ENCODE data around the gene PTPRU. TPM values are rescaled to one million over a fixed set of nuclear protein-coding genes. Genes with fewer than 3 reads are reported as not detected.

PTPRU gene
- polyA plus RNA-seq, 2 of the 4 experiments (the other 2 are of a cell fraction), result 5.7 to 6.1 TPM

GRCh38 chr1:29278124-29278523 is 41.8 kb downstream of the PTPRU start:
- Histone ChIP-seq H3K27ac (no peak overlapping the region), H3K4me1 (peaks cover 20% of the 10 kb centered on the region; the same call in 1 of the 3 replicates), H3K4me3 (no peak overlapping the region), H3K4me2 (no peak overlapping the region), H3K9me3 (no peaks in the 10 kb centered on the region)
- FAIRE-seq (no peak), ATAC-seq (no peak), DNase-seq (ENCODE audit: low read depth in 1 of 2, low spot score in 1 of 2) (no peak)
- WGBS (ENCODE audit: missing lambda C conversion rate), result 99% methylated on average over 3 of the region's 3 CpGs
- CTCF ChIA-PET, result no interaction called here
- no peak for TF ChIP-seq JUN (IDR thresholded peaks at IDR 0.05)
- TF ChIP-seq EP300 (IDR thresholded peaks at IDR 0.05), result no peak
- no peak for TF ChIP-seq ATOH8 (CRISPR knock-in tag; IDR thresholded peaks at IDR 0.05; ENCODE audit: low read depth)
- TF ChIP-seq TFCP2L1 (CRISPR knock-in tag; IDR thresholded peaks at IDR 0.05), result no peak
- no peak for TF ChIP-seq MYC (IDR thresholded peaks at IDR 0.05; ENCODE audit: borderline replicate concordance, low read length)
- TF ChIP-seq PHF8 (IDR thresholded peaks at IDR 0.05; ENCODE audit: borderline replicate concordance, low read depth), result no peak
- TF ChIP-seq MAZ (IDR thresholded peaks at IDR 0.05; ENCODE audit: borderline replicate concordance, low read depth, low read length), result no peak
- TF ChIP-seq POLR2A (IDR thresholded peaks at IDR 0.05; ENCODE audit: low read length), result no peak
- TF ChIP-seq, protein P1, sequence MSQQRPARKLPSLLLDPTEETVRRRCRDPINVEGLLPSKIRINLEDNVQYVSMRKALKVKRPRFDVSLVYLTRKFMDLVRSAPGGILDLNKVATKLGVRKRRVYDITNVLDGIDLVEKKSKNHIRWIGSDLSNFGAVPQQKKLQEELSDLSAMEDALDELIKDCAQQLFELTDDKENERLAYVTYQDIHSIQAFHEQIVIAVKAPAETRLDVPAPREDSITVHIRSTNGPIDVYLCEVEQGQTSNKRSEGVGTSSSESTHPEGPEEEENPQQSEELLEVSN (IDR thresholded peaks at IDR 0.05; ENCODE audit: borderline replicate concordance, low read depth), result no peak
- TF ChIP-seq RNF2 (IDR thresholded peaks at IDR 0.05; ENCODE audit: borderline replicate concordance, low read depth), result no peak
- TF ChIP-seq CBX2 (IDR thresholded peaks at IDR 0.05; ENCODE audit: borderline replicate concordance, low read depth), result no peak
- TF ChIP-seq, protein P2, sequence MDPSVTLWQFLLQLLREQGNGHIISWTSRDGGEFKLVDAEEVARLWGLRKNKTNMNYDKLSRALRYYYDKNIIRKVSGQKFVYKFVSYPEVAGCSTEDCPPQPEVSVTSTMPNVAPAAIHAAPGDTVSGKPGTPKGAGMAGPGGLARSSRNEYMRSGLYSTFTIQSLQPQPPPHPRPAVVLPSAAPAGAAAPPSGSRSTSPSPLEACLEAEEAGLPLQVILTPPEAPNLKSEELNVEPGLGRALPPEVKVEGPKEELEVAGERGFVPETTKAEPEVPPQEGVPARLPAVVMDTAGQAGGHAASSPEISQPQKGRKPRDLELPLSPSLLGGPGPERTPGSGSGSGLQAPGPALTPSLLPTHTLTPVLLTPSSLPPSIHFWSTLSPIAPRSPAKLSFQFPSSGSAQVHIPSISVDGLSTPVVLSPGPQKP (IDR thresholded peaks at IDR 0.05; ENCODE audit: low read depth, low read length), result no peak
- POLR2A ChIA-PET, result no interaction called here

- CTCF ChIA-PET, result interaction anchor here (1.6 kb wide), 1 partner anchor 9 kb away, joined by 3 read pairs; no protein-coding TSS in a partner anchor
- peaks cover 22% of the 10 kb centered on the region; the same call in 1 of the 3 replicates for H3K4me1 ChIP-seq
- FAIRE-seq (no peak), ATAC-seq (no peak), DNase-seq (ENCODE audit: low read depth in 1 of 2, low spot score in 1 of 2) (no peak)
- H3K27ac ChIP-seq, result no peak overlapping the region
- POLR2A ChIA-PET, result no interaction called here
- no peak overlapping the region for H3K4me2 ChIP-seq
- no peak overlapping the region for H3K4me3 ChIP-seq
- H3K9me3 ChIP-seq, result no peaks in the 10 kb centered on the region
- WGBS (ENCODE audit: missing lambda C conversion rate), result 82% methylated on average over 10 of the region's 13 CpGs
- TF ChIP-seq EHF (CRISPR knock-in tag; IDR thresholded peaks at IDR 0.05), result no peak
- TF ChIP-seq GATA3 (IDR thresholded peaks at IDR 0.05; ENCODE audit: borderline replicate concordance), result no peak
- TF ChIP-seq CHD4 (IDR thresholded peaks at IDR 0.05; ENCODE audit: borderline replicate concordance), result no peak
- no peak for TF ChIP-seq PBX3 (IDR thresholded peaks at IDR 0.05)
- no peak for TF ChIP-seq HOXB13 (CRISPR knock-in tag; IDR thresholded peaks at IDR 0.05; ENCODE audit: low read depth)
- no peak for TF ChIP-seq PHF8 (IDR thresholded peaks at IDR 0.05; ENCODE audit: borderline replicate concordance, low read depth)
- TF ChIP-seq, protein P1 (IDR thresholded peaks at IDR 0.05; ENCODE audit: borderline replicate concordance, low read depth), result no peak
- TF ChIP-seq TFCP2L1 (CRISPR knock-in tag; IDR thresholded peaks at IDR 0.05), result no peak
- no peak for TF ChIP-seq KDM1A (IDR thresholded peaks at IDR 0.05; ENCODE audit: low read depth)
- TF ChIP-seq HEYL (CRISPR knock-in tag; IDR thresholded peaks at IDR 0.05), result no peak
- no peak for TF ChIP-seq ZSCAN20 (CRISPR knock-in tag; IDR thresholded peaks at IDR 0.05)
- no peak for TF ChIP-seq RAD21 (conservative IDR thresholded peaks at IDR 0.05 in 1 of 2, IDR thresholded peaks at IDR 0.05 in 1 of 2)
- TF ChIP-seq POLR2AphosphoS2 (conservative IDR thresholded peaks at IDR 0.05; ENCODE audit: low read length), result no peak
- no peak for TF ChIP-seq NR3C1 (IDR thresholded peaks at IDR 0.05)
- no peak for TF ChIP-seq JUN (IDR thresholded peaks at IDR 0.05)
- no peak for TF ChIP-seq NPAS2 (CRISPR knock-in tag; IDR thresholded peaks at IDR 0.05; ENCODE audit: borderline replicate concordance)
- TF ChIP-seq ESRRA (IDR thresholded peaks at IDR 0.05; ENCODE audit: borderline replicate concordance, low read length), result no peak
Observed at GRCh38 chr1:29279406-29279805, 43.1 kb downstream of the PTPRU start.
